HepG2 (cell line): ENCODE measurements around the gene HLA-G. TPM values are rescaled to one million over a fixed set of nuclear protein-coding genes. Genes with fewer than 3 reads are reported as not detected.

Source experiments
- ATAC-seq: fragments of 200-7000 bp; cut with Tn5 transposase; 3 replicates; pipeline ENCODE4 v1.9.1; 2020; ENCODE audit warnings: mild to moderate bottlenecking, moderate library complexity
- BruUV-seq: library from RNA; stranded (reverse); fragments of 400-500 nt; replicated peaks from 2 replicates; lab custom pipeline; 2021; lab: Mats Ljungman, UMichigan
- CTCF ChIA-PET: fragments of 300-600 bp; formaldehyde crosslinking; extraction: SDS; loops from one replicate; lab custom pipeline; 2021; ENCODE audit warnings: low total read pairs, inconsistent platforms, low intra/inter-chr PET ratio; lab: Yijun Ruan, JAX
- POLR2A ChIA-PET: fragments of 350-600 bp; sonication (Branson Sonifier 250); formaldehyde crosslinking; loops from one replicate; lab custom pipeline; 2020; ENCODE audit warnings: antibody characterized with exemption, inconsistent platforms; lab: Yijun Ruan, JAX
- DNase-seq: peaks from one replicate; pipeline ENCODE4 v3.0.0-alpha.2; 2015; ENCODE audit warnings: low spot score
- FAIRE-seq: peaks from 3 replicates; lab custom pipeline; 2011; peaks lifted over from hg19 to GRCh38; lab: Jason Lieb, UNC
- H2AFZ ChIP-seq: one replicate; pipeline ENCODE4 v1.6.1; 2011; ENCODE audit warnings: low read length, inconsistent platforms
- H3K27ac ChIP-seq: fragments of 300-600 bp; 3 replicates; pipeline ENCODE4 v1.8.0; 2011; ENCODE audit warnings: mixed run types, mild to moderate bottlenecking, mixed read lengths, low read length, inconsistent platforms; ENCODE audit not compliant: insufficient read depth; ENCODE audit errors: extremely low read length
- H3K27me3 ChIP-seq, 2 experiments: fragments of 200-600 bp in 1 of 2; 2 replicates in 1 of 2; 3 replicates in 1 of 2; pipeline versions ENCODE4 v1.6.0 to v1.8.0; 2011; ENCODE audit warnings: low read length in 2 of 2, mild to moderate bottlenecking in 2 of 2, moderate library complexity in 2 of 2, inconsistent platforms in 1 of 2; ENCODE audit not compliant: insufficient read depth in 2 of 2, control insufficient read depth in 1 of 2
- H3K36me3 ChIP-seq, 2 experiments: fragments of 200-600 bp in 1 of 2; replicated peaks in 1 of 2; 2 replicates in 1 of 2; 3 replicates in 1 of 2; pipeline versions ENCODE4 v1.5.1 to v1.8.0; 2011; ENCODE audit warnings: low read length in 2 of 2, inconsistent platforms in 1 of 2; ENCODE audit not compliant: insufficient read depth in 2 of 2, control insufficient read depth in 1 of 2
- H3K4me1 ChIP-seq: 2 replicates; pipeline ENCODE4 v1.5.1; 2012; ENCODE audit warnings: low read length, inconsistent platforms; ENCODE audit not compliant: insufficient read depth
- H3K4me2 ChIP-seq: 2 replicates; pipeline ENCODE4 v1.6.0; 2011; ENCODE audit warnings: low read depth, low read length, inconsistent platforms
- H3K4me3 ChIP-seq, 3 experiments: fragments of 200-600 bp in 1 of 3; sonication (generic), shearing (Covaris generic) in 1 of 3; replicated peaks in 1 of 3; 2 replicates each; pipeline ENCODE4 v1.5.1; 2011 to 2016; ENCODE audit warnings: low read length in 3 of 3, inconsistent platforms in 2 of 3, low read depth in 2 of 3, mild to moderate bottlenecking in 2 of 3, control low read depth in 1 of 3, mixed read lengths in 1 of 3; ENCODE audit not compliant: insufficient read depth in 1 of 3
- H3K79me2 ChIP-seq: one replicate; pipeline ENCODE4 v1.6.1; 2011; ENCODE audit warnings: low read length, inconsistent platforms; ENCODE audit not compliant: insufficient read depth
- H3K9ac ChIP-seq: 2 replicates; pipeline ENCODE4 v1.6.0; 2011; ENCODE audit warnings: mild to moderate bottlenecking, low read depth, low read length, inconsistent platforms; ENCODE audit not compliant: insufficient read depth
- H3K9me3 ChIP-seq: 2 replicates; pipeline ENCODE4 v1.5.1; 2012; ENCODE audit warnings: mild to moderate bottlenecking, low read length
- H4K20me1 ChIP-seq: 2 replicates; pipeline ENCODE4 v1.6.0; 2011; ENCODE audit warnings: inconsistent platforms, mild to moderate bottlenecking, low read length, moderate library complexity; ENCODE audit not compliant: insufficient read depth
- AGO2 ChIP-seq: fragments of 200-400 bp; formaldehyde crosslinking; optimal IDR thresholded peaks from 2 replicates; pipeline ENCODE3; 2017; ENCODE audit warnings: mild to moderate bottlenecking, low read depth, low read length, moderate library complexity
- IKZF4 ChIP-seq: sonication (generic); formaldehyde crosslinking; IDR thresholded peaks from 2 replicates; pipeline ENCODE4 v1.5.1; 2020; ENCODE audit warnings: borderline replicate concordance, mild to moderate bottlenecking, low read depth, missing genetic modification reagents; ENCODE audit errors: not compliant biosample characterization
- RFX1 ChIP-seq: fragments of 450-650 bp; IDR thresholded peaks from 2 replicates; pipeline ENCODE4 v1.6.1; 2017
- ZNF430 ChIP-seq: sonication (generic); formaldehyde crosslinking; IDR thresholded peaks from 2 replicates; pipeline ENCODE4 v1.9.0; 2021; ENCODE audit warnings: mild to moderate bottlenecking, missing genetic modification reagents
- ZNF460 ChIP-seq: sonication (generic); formaldehyde crosslinking; IDR thresholded peaks from 2 replicates; pipeline ENCODE4 v1.5.1; 2020; ENCODE audit warnings: missing genetic modification reagents, mild to moderate bottlenecking, borderline replicate concordance
- ZNF496 ChIP-seq: sonication (generic); formaldehyde crosslinking; IDR thresholded peaks from 2 replicates; pipeline ENCODE4 v1.8.1; 2023; ENCODE audit warnings: mild to moderate bottlenecking, moderate library complexity, missing genetic modification reagents; ENCODE audit not compliant: insufficient replicate concordance
- ZNF550 ChIP-seq: sonication (generic); formaldehyde crosslinking; IDR thresholded peaks from 2 replicates; pipeline ENCODE4 v1.4.0; 2020; ENCODE audit warnings: mild to moderate bottlenecking, missing genetic modification reagents, borderline replicate concordance
- ZNF569 ChIP-seq: sonication (generic); formaldehyde crosslinking; IDR thresholded peaks from 2 replicates; pipeline ENCODE4 v1.5.0; 2020; ENCODE audit warnings: mild to moderate bottlenecking, missing genetic modification reagents, moderate library complexity, borderline replicate concordance
- WGBS: methylation state at CpG from one replicate; pipeline ENCODE4 v1.1.6; 2017; ENCODE audit warnings: low lambda C conversion rate; 5-methylcytosine and 5-hydroxymethylcytosine counted together
- in situ Hi-C: cut with HindIII; loops from 2 replicates; pipeline ENCODE4 v1.10.0; 2017; ENCODE audit warnings: low pct_unique_long_range_greater_than_20kb; ENCODE audit not compliant: extremely low pct_ligation_motif_present
- intact Hi-C: fragments of 100-400 bp; cut with micrococcal nuclease; formaldehyde crosslinking; loops from one replicate; pipeline ENCODE4 v1.10.0; 2022; ENCODE audit not compliant: unreplicated experiment
- polyA plus RNA-seq, 8 experiments: library from polyadenylated mRNA; depleted of rRNA in 3 of 8; stranded (reverse) in 7 of 8; unstranded in 1 of 8; fragments of >200 nt; fragmentation: Illumina TruSeq in 4 of 8; extraction: Trizol in 4 of 8; gene quantifications; 2 replicates each; pipeline versions ENCODE4 v1.2.1 to v1.2.3, GENCODE V29; 2011 to 2016; ENCODE audit warnings: low read depth in 4 of 8, missing spikeins in 1 of 8, mixed read lengths in 1 of 8; ENCODE audit not compliant: insufficient read depth in 1 of 8
- total RNA-seq, 5 experiments: library from RNA; depleted of rRNA; stranded (reverse); fragments of >200 nt; fragmentation: Illumina TruSeq; extraction: Trizol; gene quantifications; 2 replicates each; pipeline ENCODE4 v1.2.3, GENCODE V29; 2016; ENCODE audit warnings: low read depth in 1 of 5
- TF ChIP-seq, protein P1 (sequence below): sonication (generic); formaldehyde crosslinking; IDR thresholded peaks from 2 replicates; pipeline ENCODE4 v1.8.1; 2023; ENCODE audit warnings: mild to moderate bottlenecking, missing genetic modification reagents
- TF ChIP-seq, protein P2 (sequence below): sonication (generic); formaldehyde crosslinking; conservative IDR thresholded peaks from 2 replicates; pipeline ENCODE4 v1.4.0; 2020; ENCODE audit warnings: missing genetic modification reagents
- TF ChIP-seq, protein P3 (sequence below): sonication (generic); formaldehyde crosslinking; IDR thresholded peaks from 2 replicates; pipeline ENCODE4 v1.4.0; 2020; ENCODE audit warnings: missing genetic modification reagents
- TF ChIP-seq, protein P4 (sequence below): sonication (generic); formaldehyde crosslinking; IDR thresholded peaks from 2 replicates; pipeline ENCODE4 v1.8.0; 2022; ENCODE audit warnings: missing genetic modification reagents, mild to moderate bottlenecking, moderate library complexity, borderline replicate concordance
- TF ChIP-seq, protein P5 (sequence below): sonication (generic); formaldehyde crosslinking; IDR thresholded peaks from 2 replicates; pipeline ENCODE4 v1.5.1; 2020; ENCODE audit warnings: mild to moderate bottlenecking, missing genetic modification reagents

HLA-G gene
- total and polyA plus RNA-seq, 2 of the 13 experiments (the other 11 are each of a cell fraction or from before 2014, with no cell fraction given), result 0.29 to 0.30 TPM

DNA sequence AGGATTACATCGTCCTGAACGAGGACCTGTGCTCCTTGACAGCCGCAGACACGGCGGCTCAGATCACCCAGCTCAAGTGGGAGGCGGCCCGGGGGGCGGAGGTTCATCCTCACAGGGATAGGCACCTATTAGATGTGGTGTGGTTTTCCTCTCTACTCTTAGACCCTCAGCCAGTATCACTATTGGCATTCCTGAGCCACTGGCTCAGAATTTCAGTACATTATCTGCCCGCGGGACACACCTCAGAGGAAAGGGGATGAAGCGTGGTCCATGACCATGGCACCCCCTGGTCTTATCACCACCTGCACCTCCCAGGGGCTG is 34.6 kb upstream of the HLA-G start:
- H4K20me1 ChIP-seq, result no peaks in the 10 kb centered on the region
- ChIA-PET POLR2A (no interaction called here), CTCF (no interaction called here)
- intact Hi-C loops (no loop called here), in situ Hi-C loops (no loop called here)
- no peak for DNase-seq
- H3K4me2 ChIP-seq, result no peak overlapping the region
- no TSS peak for BruUV-seq
- 45% methylated on average over 11 of the region's 11 CpGs for WGBS
- no peak overlapping the region for H3K27ac ChIP-seq
- H3K27me3 ChIP-seq, result peaks cover 0 to 13% of the 10 kb centered on the region in 2 experiments; a peak in 4 of 5 replicates
- no peak overlapping the region for H3K4me3 ChIP-seq
- H3K9ac ChIP-seq, result no peak overlapping the region
- H3K4me1 ChIP-seq, result no peaks in the 10 kb centered on the region
- H3K79me2 ChIP-seq, result no peaks in the 10 kb centered on the region
- FAIRE-seq, result no peak
- no peaks in the 10 kb centered on the region for H3K36me3 ChIP-seq
- H3K9me3 ChIP-seq, result peaks cover 6% of the 10 kb centered on the region; the same call in 1 of the 2 replicates
- no peak overlapping the region for H2AFZ ChIP-seq
- ATAC-seq, result no peak
- TF ChIP-seq, protein P1, sequence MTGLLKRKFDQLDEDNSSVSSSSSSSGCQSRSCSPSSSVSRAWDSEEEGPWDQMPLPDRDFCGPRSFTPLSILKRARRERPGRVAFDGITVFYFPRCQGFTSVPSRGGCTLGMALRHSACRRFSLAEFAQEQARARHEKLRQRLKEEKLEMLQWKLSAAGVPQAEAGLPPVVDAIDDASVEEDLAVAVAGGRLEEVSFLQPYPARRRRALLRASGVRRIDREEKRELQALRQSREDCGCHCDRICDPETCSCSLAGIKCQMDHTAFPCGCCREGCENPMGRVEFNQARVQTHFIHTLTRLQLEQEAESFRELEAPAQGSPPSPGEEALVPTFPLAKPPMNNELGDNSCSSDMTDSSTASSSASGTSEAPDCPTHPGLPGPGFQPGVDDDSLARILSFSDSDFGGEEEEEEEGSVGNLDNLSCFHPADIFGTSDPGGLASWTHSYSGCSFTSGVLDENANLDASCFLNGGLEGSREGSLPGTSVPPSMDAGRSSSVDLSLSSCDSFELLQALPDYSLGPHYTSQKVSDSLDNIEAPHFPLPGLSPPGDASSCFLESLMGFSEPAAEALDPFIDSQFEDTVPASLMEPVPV (CRISPR knock-in tag), result no peak
- no peak for TF ChIP-seq ZNF569 (CRISPR knock-in tag)
- TF ChIP-seq, protein P2, sequence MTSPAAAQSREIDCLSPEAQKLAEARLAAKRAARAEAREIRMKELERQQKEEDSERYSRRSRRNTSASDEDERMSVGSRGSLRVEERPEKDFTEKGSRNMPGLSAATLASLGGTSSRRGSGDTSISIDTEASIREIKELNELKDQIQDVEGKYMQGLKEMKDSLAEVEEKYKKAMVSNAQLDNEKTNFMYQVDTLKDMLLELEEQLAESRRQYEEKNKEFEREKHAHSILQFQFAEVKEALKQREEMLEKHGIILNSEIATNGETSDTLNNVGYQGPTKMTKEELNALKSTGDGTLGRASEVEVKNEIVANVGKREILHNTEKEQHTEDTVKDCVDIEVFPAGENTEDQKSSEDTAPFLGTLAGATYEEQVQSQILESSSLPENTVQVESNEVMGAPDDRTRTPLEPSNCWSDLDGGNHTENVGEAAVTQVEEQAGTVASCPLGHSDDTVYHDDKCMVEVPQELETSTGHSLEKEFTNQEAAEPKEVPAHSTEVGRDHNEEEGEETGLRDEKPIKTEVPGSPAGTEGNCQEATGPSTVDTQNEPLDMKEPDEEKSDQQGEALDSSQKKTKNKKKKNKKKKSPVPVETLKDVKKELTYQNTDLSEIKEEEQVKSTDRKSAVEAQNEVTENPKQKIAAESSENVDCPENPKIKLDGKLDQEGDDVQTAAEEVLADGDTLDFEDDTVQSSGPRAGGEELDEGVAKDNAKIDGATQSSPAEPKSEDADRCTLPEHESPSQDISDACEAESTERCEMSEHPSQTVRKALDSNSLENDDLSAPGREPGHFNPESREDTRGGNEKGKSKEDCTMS (CRISPR knock-in tag), result no peak
- TF ChIP-seq, protein P3, sequence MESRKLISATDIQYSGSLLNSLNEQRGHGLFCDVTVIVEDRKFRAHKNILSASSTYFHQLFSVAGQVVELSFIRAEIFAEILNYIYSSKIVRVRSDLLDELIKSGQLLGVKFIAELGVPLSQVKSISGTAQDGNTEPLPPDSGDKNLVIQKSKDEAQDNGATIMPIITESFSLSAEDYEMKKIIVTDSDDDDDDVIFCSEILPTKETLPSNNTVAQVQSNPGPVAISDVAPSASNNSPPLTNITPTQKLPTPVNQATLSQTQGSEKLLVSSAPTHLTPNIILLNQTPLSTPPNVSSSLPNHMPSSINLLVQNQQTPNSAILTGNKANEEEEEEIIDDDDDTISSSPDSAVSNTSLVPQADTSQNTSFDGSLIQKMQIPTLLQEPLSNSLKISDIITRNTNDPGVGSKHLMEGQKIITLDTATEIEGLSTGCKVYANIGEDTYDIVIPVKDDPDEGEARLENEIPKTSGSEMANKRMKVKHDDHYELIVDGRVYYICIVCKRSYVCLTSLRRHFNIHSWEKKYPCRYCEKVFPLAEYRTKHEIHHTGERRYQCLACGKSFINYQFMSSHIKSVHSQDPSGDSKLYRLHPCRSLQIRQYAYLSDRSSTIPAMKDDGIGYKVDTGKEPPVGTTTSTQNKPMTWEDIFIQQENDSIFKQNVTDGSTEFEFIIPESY (CRISPR knock-in tag), result no peak
- TF ChIP-seq ZNF430, result no peak
- TF ChIP-seq IKZF4 (CRISPR knock-in tag), result no peak
- TF ChIP-seq, protein P4, sequence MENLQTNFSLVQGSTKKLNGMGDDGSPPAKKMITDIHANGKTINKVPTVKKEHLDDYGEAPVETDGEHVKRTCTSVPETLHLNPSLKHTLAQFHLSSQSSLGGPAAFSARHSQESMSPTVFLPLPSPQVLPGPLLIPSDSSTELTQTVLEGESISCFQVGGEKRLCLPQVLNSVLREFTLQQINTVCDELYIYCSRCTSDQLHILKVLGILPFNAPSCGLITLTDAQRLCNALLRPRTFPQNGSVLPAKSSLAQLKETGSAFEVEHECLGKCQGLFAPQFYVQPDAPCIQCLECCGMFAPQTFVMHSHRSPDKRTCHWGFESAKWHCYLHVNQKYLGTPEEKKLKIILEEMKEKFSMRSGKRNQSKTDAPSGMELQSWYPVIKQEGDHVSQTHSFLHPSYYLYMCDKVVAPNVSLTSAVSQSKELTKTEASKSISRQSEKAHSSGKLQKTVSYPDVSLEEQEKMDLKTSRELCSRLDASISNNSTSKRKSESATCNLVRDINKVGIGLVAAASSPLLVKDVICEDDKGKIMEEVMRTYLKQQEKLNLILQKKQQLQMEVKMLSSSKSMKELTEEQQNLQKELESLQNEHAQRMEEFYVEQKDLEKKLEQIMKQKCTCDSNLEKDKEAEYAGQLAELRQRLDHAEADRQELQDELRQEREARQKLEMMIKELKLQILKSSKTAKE (CRISPR knock-in tag), result no peak
- TF ChIP-seq RFX1, result no peak
- TF ChIP-seq AGO2, result no peak
- TF ChIP-seq ZNF496, result no peak
- TF ChIP-seq, protein P5, sequence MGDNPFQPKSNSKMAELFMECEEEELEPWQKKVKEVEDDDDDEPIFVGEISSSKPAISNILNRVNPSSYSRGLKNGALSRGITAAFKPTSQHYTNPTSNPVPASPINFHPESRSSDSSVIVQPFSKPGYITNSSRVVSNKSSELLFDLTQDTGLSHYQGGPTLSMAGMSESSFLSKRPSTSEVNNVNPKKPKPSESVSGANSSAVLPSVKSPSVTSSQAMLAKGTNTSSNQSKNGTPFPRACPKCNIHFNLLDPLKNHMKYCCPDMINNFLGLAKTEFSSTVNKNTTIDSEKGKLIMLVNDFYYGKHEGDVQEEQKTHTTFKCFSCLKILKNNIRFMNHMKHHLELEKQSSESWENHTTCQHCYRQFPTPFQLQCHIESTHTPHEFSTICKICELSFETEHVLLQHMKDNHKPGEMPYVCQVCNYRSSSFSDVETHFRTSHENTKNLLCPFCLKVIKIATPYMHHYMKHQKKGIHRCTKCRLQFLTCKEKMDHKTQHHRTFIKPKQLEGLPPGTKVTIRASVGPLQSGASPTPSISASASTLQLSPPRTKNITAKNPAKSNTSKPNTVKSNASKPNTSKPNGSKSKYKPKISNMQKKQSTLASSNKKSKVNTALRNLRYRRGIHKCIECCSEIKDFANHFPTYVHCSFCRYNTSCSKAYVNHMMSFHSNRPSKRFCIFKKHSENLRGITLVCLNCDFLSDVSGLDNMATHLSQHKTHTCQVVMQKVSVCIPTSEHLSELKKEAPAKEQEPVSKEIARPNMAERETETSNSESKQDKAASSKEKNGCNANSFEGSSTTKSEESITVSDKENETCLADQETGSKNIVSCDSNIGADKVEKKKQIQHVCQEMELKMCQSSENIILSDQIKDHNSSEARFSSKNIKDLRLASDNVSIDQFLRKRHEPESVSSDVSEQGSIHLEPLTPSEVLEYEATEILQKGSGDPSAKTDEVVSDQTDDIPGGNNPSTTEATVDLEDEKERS (CRISPR knock-in tag), result no peak
- no peak for TF ChIP-seq ZNF550
- TF ChIP-seq ZNF460, result no peak
